SU-DHL-6 (cell line): ENCODE results near the gene SNCB.

Experiments
- H2AFZ ChIP-seq: fragments of 200-600 bp; sonication (generic); 2 replicates; pipeline ENCODE4 v1.6.1; 2014; ENCODE audit warnings: low read depth, mild to moderate bottlenecking, moderate library complexity, mixed read lengths, antibody characterized with exemption, low read length; ENCODE audit not compliant: severe bottlenecking
- H3F3A ChIP-seq: fragments of 200-600 bp; shearing (Covaris generic); 2 replicates; pipeline ENCODE4 v1.6.0; 2016; ENCODE audit warnings: antibody characterized with exemption, mild to moderate bottlenecking; ENCODE audit not compliant: insufficient read depth
- H3K27ac ChIP-seq: fragments of 200-600 bp; sonication (generic); 2 replicates; pipeline ENCODE4 v1.5.1; 2016; ENCODE audit warnings: low read depth, mild to moderate bottlenecking, low read length, moderate library complexity, mixed read lengths
- H3K27me3 ChIP-seq: fragments of 200-600 bp; sonication (generic), shearing (Covaris generic); 2 replicates; pipeline ENCODE4 v1.6.0; 2014; ENCODE audit warnings: mild to moderate bottlenecking, low read length
- H3K36me3 ChIP-seq: fragments of 200-600 bp; sonication (generic); 2 replicates; pipeline ENCODE4 v1.6.1; 2014; ENCODE audit warnings: mild to moderate bottlenecking, low read length, mixed read lengths
- H3K4me2 ChIP-seq: fragments of 300-600, 200-600 bp; shearing (Covaris generic), sonication (generic); 2 replicates; pipeline ENCODE4 v1.6.0; 2014; ENCODE audit warnings: low read length, low read depth, mild to moderate bottlenecking; ENCODE audit not compliant: poor library complexity, severe bottlenecking
- H3K4me3 ChIP-seq: fragments of 200-600 bp; sonication (generic); 2 replicates; pipeline ENCODE4 v1.5.1; 2014; ENCODE audit warnings: antibody characterized with exemption, low read length, mild to moderate bottlenecking, mixed read lengths; ENCODE audit not compliant: insufficient read depth, poor library complexity, severe bottlenecking
- H3K79me2 ChIP-seq: fragments of 200-600 bp; sonication (generic); 2 replicates; pipeline ENCODE4 v1.6.1; 2014; ENCODE audit warnings: mild to moderate bottlenecking, low read length, moderate library complexity; ENCODE audit not compliant: insufficient read depth
- H3K9ac ChIP-seq: fragments of 200-600 bp; sonication (generic); 2 replicates; pipeline ENCODE4 v1.7.0; 2014; ENCODE audit warnings: mild to moderate bottlenecking, low read length
- H3K9me2 ChIP-seq: fragments of 200-600 bp; sonication (generic); replicated peaks from 2 replicates; pipeline ENCODE4 v1.6.1; 2014; ENCODE audit warnings: low read length; ENCODE audit not compliant: insufficient read depth
- H3K9me3 ChIP-seq: fragments of 200-600 bp; sonication (generic); 2 replicates; pipeline ENCODE4 v1.6.1; 2014; ENCODE audit warnings: low read length, mixed read lengths; ENCODE audit not compliant: insufficient read depth
- H4K20me1 ChIP-seq: fragments of 200-600 bp; sonication (generic); 2 replicates; pipeline ENCODE4 v1.6.1; 2014; ENCODE audit warnings: low read depth, mild to moderate bottlenecking, antibody characterized with exemption, low read length, moderate library complexity, mixed read lengths
- EZH2phosphoT487 ChIP-seq: fragments of 200-600 bp; sonication (generic), shearing (Covaris generic); conservative IDR thresholded peaks from 2 replicates; pipeline ENCODE4 v1.6.1; 2018; ENCODE audit warnings: mild to moderate bottlenecking, antibody characterized with exemption, low read length, moderate library complexity, mixed read lengths
- TF ChIP-seq, protein P1 (sequence below): fragments of 200-600 bp; sonication (generic); IDR thresholded peaks from one replicate; pipeline ENCODE4 v1.5.1; 2017; ENCODE audit warnings: antibody characterized with exemption, mild to moderate bottlenecking, low read length, moderate library complexity; ENCODE audit not compliant: insufficient read depth, poor library complexity, severe bottlenecking

The SNCB gene

DNA sequence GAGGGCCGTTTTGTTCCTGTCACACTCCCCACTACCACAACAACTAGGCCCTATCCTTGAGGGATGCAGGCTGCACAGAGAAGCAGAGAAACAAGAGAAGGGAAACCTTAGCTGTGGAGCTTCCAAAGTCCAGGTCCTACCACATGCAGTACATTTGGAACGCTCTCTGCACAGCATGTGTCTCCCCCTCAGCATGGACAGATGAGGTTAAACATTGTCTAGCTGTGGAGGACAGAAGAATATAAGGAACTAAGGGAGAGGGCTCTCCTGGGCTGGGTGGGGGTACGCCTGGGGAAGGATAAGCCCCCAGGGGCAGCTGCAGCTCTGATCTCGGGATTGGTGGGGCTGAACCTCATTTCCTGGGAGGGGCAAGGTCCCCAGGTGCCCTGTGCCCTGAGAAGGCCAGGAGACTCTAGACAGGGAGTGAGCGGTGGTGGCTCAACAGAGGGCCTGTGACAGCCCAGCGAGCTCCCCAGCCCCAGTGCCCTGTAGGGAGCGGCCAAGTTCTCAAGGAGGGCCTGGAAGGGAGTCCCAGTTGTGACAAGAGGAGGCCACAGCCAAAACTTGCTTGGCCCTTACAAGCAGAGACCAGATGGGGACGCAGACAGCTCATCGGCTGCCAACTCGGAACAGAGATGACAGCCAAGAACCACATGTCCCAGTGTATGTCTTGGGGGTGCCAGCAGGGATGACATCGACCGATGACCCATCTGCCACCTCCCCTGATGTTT is 47.0 kb upstream of the SNCB start:
- Histone ChIP-seq H4K20me1 (no peaks in the 10 kb centered on the region), H3K9me2 (no peaks in the 10 kb centered on the region), H3K9me3 (no peaks in the 10 kb centered on the region), H3K27ac (no peak overlapping the region), H3K9ac (no peak overlapping the region), H3K79me2 (no peaks in the 10 kb centered on the region), H3K36me3 (no peaks in the 10 kb centered on the region), H2AFZ (no peak overlapping the region), H3K4me3 (no peak overlapping the region), H3K27me3 (no peaks in the 10 kb centered on the region), H3F3A (no peaks in the 10 kb centered on the region), H3K4me2 (no peak overlapping the region)
- TF ChIP-seq, protein P1, sequence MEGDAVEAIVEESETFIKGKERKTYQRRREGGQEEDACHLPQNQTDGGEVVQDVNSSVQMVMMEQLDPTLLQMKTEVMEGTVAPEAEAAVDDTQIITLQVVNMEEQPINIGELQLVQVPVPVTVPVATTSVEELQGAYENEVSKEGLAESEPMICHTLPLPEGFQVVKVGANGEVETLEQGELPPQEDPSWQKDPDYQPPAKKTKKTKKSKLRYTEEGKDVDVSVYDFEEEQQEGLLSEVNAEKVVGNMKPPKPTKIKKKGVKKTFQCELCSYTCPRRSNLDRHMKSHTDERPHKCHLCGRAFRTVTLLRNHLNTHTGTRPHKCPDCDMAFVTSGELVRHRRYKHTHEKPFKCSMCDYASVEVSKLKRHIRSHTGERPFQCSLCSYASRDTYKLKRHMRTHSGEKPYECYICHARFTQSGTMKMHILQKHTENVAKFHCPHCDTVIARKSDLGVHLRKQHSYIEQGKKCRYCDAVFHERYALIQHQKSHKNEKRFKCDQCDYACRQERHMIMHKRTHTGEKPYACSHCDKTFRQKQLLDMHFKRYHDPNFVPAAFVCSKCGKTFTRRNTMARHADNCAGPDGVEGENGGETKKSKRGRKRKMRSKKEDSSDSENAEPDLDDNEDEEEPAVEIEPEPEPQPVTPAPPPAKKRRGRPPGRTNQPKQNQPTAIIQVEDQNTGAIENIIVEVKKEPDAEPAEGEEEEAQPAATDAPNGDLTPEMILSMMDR: no peak
- TF ChIP-seq EZH2phosphoT487: no peak

DNA sequence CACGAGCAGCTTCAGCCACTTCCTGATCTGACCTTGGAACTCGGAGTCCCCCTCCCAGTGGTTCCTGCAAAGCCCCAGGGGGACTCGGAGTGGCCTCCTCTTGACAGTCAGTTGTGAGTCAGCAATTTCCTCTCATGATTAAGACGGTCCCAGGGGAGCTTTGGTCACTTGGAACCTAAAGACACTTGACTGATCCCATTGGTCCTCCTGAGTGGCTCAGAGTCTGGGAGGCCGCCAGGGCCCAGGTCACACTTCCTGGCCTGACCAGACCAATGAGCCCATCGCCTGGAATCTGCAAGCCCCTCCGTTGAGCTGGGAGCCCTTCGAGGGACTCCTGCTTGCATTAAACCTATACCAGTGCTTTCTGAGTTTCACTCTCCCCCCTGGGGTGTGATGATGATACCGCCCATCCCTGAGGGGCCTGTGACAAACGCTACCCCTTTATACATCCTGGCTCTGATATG is 46.1 kb upstream of the SNCB start:
- TF ChIP-seq, protein P1: no peak
- no peak for TF ChIP-seq EZH2phosphoT487
- no peak overlapping the region for H2AFZ ChIP-seq
- no peaks in the 10 kb centered on the region for H3K9me3 ChIP-seq
- H3K27me3 ChIP-seq: no peaks in the 10 kb centered on the region
- no peak overlapping the region for H3K4me3 ChIP-seq
- H3K4me2 ChIP-seq: no peak overlapping the region
- no peaks in the 10 kb centered on the region for H3K36me3 ChIP-seq
- no peaks in the 10 kb centered on the region for H3K79me2 ChIP-seq
- H3F3A ChIP-seq: no peaks in the 10 kb centered on the region
- no peaks in the 10 kb centered on the region for H3K9me2 ChIP-seq
- H4K20me1 ChIP-seq: no peaks in the 10 kb centered on the region
- no peak overlapping the region for H3K27ac ChIP-seq
- H3K9ac ChIP-seq: no peak overlapping the region

DNA sequence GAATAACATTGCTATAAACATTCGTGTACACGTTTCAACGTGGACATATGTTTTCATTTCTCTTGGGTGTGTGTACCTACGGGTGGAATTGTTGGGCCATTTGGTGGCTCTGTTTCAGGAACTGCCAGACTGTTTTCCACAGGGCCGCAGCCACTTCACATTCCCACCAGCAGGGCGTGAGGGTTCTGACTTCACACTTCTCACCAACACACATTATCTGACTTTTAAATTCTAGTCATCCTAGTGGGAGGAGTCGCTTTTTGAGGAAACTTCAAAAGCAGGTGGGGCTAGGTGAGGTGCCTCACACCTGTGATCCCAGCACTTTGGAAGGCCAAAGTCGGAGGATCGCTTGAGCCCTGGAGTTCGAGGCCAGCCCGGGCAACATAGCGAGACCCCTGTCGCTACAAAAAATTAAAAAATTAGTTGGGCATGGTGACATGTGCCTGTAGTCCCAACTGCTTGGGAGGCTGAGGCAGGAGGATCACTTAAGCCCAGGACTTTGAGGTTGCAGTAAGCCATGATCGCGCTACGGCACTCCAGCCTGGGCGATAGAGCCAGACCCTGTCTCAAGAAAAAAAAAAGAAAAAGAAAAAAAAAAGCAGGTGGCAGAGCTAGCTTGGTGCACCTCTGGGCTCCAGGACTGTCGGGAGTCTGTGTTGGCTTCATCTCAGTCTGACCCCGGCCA is 45.5 kb upstream of the SNCB start:
- H3K4me3 ChIP-seq: no peak overlapping the region
- no peaks in the 10 kb centered on the region for H3K36me3 ChIP-seq
- no peak for TF ChIP-seq EZH2phosphoT487
- TF ChIP-seq, protein P1: no peak
- no peaks in the 10 kb centered on the region for H3K27me3 ChIP-seq
- no peaks in the 10 kb centered on the region for H3K79me2 ChIP-seq
- H4K20me1 ChIP-seq: no peaks in the 10 kb centered on the region
- H3K4me2 ChIP-seq: no peak overlapping the region
- no peak overlapping the region for H2AFZ ChIP-seq
- no peaks in the 10 kb centered on the region for H3K9me2 ChIP-seq
- no peaks in the 10 kb centered on the region for H3F3A ChIP-seq
- no peaks in the 10 kb centered on the region for H3K9me3 ChIP-seq
- H3K9ac ChIP-seq: no peak overlapping the region
- no peak overlapping the region for H3K27ac ChIP-seq
